ENCODE measurements around the gene SIGLEC12.

Gene SIGLEC12

DNA sequence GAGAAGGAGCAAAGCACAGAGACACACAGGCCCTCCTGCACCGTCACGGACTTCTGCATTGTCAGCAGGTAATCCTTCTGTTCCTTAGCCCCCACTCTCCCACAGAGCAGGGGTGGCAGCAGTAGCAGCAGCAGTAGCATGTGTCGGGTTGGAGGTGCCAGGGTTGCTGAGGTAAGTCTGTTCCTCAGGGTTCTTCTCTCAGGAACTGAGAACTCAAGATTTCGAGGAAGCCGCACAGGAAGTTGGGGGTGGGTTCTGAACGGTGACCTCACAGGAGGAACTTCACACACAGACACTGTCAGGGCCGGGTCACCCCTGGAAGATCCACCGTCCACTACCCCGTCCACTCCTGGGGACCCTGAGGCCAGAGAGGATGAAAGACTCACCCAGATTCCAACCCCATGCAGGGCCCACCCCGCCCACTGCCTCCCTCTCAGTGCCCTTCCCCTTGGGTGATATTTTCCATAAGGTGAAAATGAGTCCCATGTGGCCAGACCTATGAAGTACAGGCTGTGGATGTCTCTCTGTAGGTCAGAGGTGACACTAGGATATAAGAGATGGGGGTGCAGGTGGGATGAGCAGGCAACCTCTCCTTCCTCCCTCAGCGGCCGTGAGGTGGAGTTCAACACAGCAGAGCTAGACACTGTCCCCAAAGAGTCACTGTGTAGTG lies at the start of gene SIGLEC12:
Gene SIGLEC12 (minus strand): TSS at position 207 of the 670 bp plus-strand sequence. CDS start 67 bp downstream, at position 140.
- CTCF ChIA-PET = interaction anchor here (1.2 to 3.0 kb wide), 2 partner anchors 13 to 14 kb away, joined by 4 to 10 read pairs; no protein-coding TSS in a partner anchor
- Mint-ChIP-seq H3K4me1 (peaks cover 16% of the 10 kb centered on the region), H3K36me3 (no peaks in the 10 kb centered on the region), H3K27ac (no peak within 1 kb of the TSS), H3K27me3 (peaks cover 22% of the 10 kb centered on the region), H3K9me3 (peaks cover 10% of the 10 kb centered on the region), H3K4me3 (no peak within 1 kb of the TSS)
- DNase-seq = peak; percentile 32

DNA sequence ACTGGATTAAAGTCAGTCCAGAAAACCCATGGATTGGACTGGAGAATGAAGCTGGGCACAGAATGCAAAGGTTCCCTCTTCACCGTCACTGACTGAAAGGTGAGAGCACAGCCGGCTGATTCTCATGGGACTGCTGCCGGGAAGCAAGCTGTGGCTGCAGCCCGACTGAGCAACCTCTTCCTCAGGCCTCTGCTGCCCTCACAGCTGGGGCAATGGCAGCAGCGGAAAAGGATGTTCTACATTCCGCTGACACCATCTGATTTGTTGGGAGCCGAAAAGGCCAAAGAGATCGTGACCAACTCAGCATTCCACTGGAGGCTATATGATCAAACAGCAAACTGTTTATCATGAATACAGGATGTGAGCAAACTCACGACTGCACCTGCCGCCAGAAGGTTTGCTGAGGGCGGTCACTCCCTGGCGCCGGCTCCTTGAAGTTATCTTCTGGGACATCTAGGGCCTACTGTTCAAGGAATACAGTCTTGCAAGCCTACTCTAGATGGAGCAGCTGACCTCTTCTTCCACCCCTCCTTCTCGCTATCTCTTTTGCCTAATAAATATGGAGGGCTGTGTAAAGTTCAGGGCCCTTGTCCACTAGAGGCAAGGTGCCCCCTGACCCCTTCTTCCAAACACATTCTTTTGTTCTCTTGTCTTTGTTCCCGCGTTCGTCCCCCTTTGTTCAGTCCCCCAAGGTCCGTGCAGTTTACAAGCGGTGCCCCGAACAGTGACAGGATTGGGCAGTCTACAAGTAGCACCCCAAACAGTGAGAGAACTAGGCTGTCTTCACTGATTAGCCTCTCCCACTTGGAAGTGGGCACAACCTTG lies 49.5 kb upstream of the SIGLEC12 start:
- peaks cover 64% of the 10 kb centered on the region for H3K4me1 Mint-ChIP-seq
- H3K27ac Mint-ChIP-seq = peak overlapping the region; percentile 11
- no peak for DNase-seq
- H3K27me3 Mint-ChIP-seq = peaks cover 47% of the 10 kb centered on the region
- peaks cover 7% of the 10 kb centered on the region for H3K9me3 Mint-ChIP-seq
- CTCF ChIA-PET = no interaction called here
- peak overlapping the region; percentile 0 for H3K4me3 Mint-ChIP-seq
- H3K36me3 Mint-ChIP-seq = peaks cover 2% of the 10 kb centered on the region

DNA sequence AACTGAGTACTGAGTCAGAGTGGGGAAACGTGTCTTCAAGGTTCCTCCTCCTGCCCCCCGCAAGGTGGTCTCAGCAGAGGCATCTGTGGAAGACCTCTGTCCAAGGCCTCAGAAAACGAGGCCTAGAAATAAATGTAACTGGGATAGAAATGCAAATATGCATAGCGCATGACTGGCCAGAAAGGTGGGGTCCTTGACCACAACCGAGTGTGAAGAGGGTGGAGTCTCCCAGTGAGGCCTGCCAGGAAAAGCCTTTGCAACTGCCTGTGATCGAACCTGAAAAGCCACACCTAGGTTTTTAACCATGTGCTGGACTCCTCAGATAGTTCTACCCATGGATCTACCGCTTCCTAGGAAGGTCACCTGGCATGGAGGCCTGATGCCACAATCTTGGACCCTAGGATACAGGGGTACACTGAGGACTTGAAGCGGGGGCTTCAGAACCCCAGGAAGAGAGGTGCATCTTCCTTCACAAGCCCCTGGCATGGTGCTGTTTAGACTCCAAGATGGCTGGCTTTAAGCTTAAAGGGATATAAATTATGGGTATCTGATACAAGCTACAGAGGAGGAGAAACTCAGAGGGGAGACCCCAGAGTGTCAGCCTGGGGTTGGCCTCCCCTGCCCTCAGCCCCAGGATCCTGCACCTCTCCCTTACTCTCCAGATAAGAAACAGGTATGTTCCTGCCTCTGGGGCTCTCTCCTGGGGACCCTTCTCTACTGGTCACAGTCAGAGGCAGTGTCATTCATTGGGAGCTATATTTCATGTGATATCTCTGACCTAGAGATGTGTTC lies 48.1 kb upstream of the SIGLEC12 start:
- peaks cover 66% of the 10 kb centered on the region for H3K4me1 Mint-ChIP-seq
- peaks cover 7% of the 10 kb centered on the region for H3K9me3 Mint-ChIP-seq
- H3K36me3 Mint-ChIP-seq = peaks cover 2% of the 10 kb centered on the region
- H3K4me3 Mint-ChIP-seq = no peak overlapping the region
- H3K27me3 Mint-ChIP-seq = peaks cover 57% of the 10 kb centered on the region
- no peak for DNase-seq
- H3K27ac Mint-ChIP-seq = peak overlapping the region; percentile 72
- CTCF ChIA-PET = interaction anchor here (2.7 kb wide), 1 partner anchor 78 kb away, joined by 9 read pairs; no protein-coding TSS in a partner anchor

DNA sequence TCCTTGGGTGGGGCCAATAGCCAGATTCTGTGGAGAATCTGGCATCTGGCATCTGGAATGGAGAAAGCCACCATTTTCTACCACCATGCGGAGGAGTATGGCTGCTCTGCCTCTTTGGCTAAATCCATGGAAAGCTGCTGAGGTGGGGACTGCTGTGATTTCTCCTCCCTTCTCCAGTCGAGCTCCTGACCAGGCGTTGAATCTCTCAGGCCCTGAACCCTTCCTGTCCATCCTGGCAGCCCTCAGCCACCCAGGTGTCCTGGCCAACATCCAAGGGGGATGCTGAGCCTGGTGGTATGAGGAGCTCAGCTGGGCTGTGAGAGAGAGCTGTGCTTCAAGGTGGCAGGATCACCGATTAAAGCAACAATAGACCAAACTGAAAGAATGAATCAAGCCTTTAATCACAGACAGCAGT lies 47.3 kb upstream of the SIGLEC12 start:
- Mint-ChIP-seq H3K4me1 (peaks cover 66% of the 10 kb centered on the region), H3K9me3 (peaks cover 7% of the 10 kb centered on the region)

DNA sequence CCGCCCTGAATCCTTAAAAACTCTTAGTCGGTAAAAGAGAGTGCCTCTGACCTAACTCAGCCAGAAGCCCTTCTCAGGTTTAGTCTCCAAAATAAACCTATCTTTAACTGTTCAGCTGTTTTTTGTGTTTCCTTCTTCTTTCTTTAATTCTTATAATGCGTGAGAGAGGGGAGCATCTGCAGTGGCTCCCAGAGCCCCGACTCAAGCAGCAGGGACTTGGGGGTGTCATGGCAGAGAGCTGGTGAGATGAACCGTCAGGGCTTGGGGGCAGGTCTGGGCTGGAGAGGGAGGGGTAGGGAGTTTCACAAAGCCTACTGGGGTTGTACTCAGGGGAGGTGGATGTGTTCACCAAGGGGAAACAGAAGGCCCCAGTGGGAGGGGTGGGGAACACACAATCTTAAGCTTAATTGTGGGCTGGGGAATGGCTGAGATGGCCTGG lies 46.6 kb upstream of the SIGLEC12 start:
- peaks cover 65% of the 10 kb centered on the region for H3K4me1 Mint-ChIP-seq
- CTCF ChIA-PET = interaction anchor here (0.9 to 2.7 kb wide), 2 partner anchors 35 to 76 kb away, joined by 3 to 9 read pairs; no protein-coding TSS in a partner anchor
- no peak overlapping the region for H3K4me3 Mint-ChIP-seq
- H3K27me3 Mint-ChIP-seq = peaks cover 61% of the 10 kb centered on the region
- peak overlapping the region; percentile 58 for H3K27ac Mint-ChIP-seq
- H3K9me3 Mint-ChIP-seq = peaks cover 6% of the 10 kb centered on the region
- H3K36me3 Mint-ChIP-seq = peaks cover 2% of the 10 kb centered on the region
- DNase-seq = no peak

More for the DNA sequence above, 47.3 kb upstream of the SIGLEC12 start:
- H3K27me3 Mint-ChIP-seq = peaks cover 62% of the 10 kb centered on the region
- no peak for DNase-seq
- no peak overlapping the region for H3K4me3 Mint-ChIP-seq
- CTCF ChIA-PET = interaction anchor here (2.7 kb wide), 1 partner anchor 77 kb away, joined by 9 read pairs; no protein-coding TSS in a partner anchor
- peaks cover 2% of the 10 kb centered on the region for H3K36me3 Mint-ChIP-seq
- peak overlapping the region; percentile 72 for H3K27ac Mint-ChIP-seq

DNA sequence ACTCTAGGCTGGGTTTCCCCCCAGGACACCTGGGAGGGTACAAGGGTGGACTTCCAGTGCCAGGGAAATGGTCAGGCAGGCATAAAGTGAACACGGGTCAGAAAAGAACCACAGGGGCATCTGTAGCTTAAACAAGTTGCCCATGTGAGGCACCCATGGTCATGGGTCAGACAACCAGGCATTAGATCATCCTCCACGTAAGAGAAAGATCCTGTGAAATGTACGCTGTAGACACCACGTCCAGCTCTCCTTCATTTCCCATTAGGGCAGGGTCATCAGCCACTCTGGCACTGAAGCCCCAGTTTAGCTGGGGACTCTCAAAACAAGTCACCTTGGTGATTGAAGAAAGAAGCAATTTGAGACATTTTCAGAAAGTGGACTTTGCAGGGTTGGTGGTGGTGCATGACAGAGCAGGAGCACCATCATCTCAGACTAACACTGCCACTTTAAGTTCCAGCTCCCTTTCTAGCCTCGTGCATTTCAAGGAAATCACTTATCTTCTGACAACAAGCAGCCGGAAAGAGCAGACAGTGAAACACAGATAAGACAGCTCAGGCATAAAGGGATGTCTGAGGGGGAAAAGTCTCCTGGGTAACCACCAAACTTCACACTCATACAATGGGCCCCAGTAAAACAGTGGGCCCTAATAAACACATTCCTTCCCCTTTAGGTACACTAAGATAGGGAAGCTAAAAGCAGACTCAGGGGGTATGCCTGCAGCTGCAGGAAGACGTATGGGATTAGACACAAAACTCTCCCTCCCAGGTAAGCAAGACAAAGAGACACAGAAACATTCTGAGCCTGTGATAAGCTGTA lies 46.0 kb upstream of the SIGLEC12 start:
- H3K36me3 Mint-ChIP-seq = peaks cover 2% of the 10 kb centered on the region
- DNase-seq = no peak
- CTCF ChIA-PET = interaction anchor here (0.9 to 2.7 kb wide), 2 partner anchors 34 to 76 kb away, joined by 3 to 9 read pairs; no protein-coding TSS in a partner anchor
- H3K27ac Mint-ChIP-seq = peak overlapping the region; percentile 58
- peaks cover 3% of the 10 kb centered on the region for H3K9me3 Mint-ChIP-seq
- peaks cover 61% of the 10 kb centered on the region for H3K27me3 Mint-ChIP-seq
- no peak overlapping the region for H3K4me3 Mint-ChIP-seq
- H3K4me1 Mint-ChIP-seq = peaks cover 62% of the 10 kb centered on the region

DNA sequence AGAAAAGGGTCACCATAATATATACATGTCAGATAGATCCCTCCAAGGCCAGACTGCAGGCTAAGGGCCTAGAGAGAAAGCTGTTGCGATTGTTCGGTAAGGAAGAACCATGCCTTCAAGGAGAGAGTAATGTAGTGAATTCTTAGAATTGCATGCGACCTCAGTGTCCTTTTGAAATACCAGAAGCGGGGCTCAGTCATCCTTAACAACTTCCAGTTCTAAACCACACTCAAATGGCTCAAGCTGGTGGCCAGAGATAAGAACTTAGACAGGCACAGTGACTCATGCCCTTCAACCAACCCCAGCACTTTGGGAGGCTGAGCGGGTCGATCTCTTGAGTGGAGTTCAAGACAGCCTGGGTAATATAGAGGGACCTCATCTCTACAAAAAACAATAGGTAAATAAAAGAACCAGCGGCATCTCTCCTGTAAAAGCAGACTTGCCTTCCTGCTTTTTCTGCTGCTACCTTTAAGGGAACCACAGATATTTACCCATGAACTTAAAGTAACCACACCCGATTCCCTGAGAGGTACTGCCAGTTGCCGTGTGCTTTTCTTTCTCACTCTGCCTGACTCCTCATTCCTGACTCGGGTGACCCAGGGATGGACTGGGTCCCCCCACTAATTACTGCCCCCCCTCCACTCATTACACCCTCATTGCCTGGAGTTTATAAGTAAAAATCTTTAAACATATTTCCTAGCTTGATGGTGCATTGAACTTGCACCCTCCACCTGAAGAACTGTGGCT lies 45.2 kb upstream of the SIGLEC12 start:
- Mint-ChIP-seq H3K36me3 (peaks cover 2% of the 10 kb centered on the region), H3K27ac (peak overlapping the region; percentile 77), H3K27me3 (peaks cover 61% of the 10 kb centered on the region), H3K4me1 (peaks cover 54% of the 10 kb centered on the region), H3K9me3 (peaks cover 2% of the 10 kb centered on the region), H3K4me3 (peak overlapping the region; percentile 6)
- no peak for DNase-seq
- CTCF ChIA-PET = interaction anchor here (2.7 kb wide), 1 partner anchor 75 kb away, joined by 9 read pairs; no protein-coding TSS in a partner anchor

DNA sequence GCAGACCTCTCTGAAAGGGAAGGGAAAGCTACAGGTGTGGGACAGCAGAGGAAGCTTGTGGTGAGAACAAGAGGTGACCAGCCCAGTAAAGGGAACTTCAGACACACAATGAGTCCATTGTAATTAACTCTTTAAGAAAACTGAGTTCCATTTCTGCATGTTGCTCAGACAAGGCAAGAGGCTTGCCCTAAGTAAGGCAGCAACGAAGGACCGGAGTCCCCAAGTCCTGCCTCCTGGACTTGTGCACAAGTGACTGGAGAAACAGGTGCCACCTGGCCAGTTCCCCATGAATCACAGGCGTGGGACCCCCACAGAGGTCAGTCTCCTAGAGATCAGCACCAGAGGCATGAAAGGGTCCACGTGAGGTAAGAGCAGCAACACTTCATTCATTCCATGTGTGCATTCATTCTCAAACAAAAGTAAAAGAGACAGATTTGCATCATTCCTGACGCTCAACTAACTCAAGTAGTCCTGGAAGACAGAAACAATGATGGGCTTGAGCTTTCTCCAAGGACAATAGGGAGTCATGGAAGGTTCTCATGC lies 44.6 kb upstream of the SIGLEC12 start:
- Mint-ChIP-seq H3K4me1 (peaks cover 48% of the 10 kb centered on the region), H3K36me3 (peaks cover 2% of the 10 kb centered on the region), H3K4me3 (no peak overlapping the region), H3K27me3 (peaks cover 68% of the 10 kb centered on the region), H3K27ac (peak overlapping the region; percentile 77), H3K9me3 (no peaks in the 10 kb centered on the region)
- CTCF ChIA-PET = no interaction called here
- no peak for DNase-seq

DNA sequence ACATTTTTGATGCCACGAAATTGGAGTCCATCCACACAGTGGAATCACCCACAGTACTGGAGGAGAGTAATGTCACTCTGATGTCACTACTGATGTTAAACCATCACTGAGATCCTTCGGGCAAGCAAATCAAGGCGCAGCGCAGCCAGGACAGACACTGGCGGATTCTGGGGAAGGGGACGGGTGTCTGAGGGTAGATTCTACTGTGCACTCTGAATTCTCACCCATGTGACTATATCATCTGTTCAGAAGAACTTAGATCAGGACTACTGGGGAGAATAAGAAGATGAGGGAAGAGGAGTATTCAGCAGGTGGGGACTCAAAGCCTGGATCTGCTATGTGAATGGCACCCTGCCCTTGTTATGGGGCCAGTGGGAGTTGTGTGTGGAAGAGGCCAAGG lies 42.4 kb upstream of the SIGLEC12 start:
- Mint-ChIP-seq H3K4me3 (no peak overlapping the region), H3K9me3 (no peaks in the 10 kb centered on the region), H3K27ac (no peak overlapping the region), H3K36me3 (no peaks in the 10 kb centered on the region), H3K27me3 (peaks cover 62% of the 10 kb centered on the region), H3K4me1 (peaks cover 30% of the 10 kb centered on the region)
- DNase-seq = no peak
- CTCF ChIA-PET = no interaction called here

DNA sequence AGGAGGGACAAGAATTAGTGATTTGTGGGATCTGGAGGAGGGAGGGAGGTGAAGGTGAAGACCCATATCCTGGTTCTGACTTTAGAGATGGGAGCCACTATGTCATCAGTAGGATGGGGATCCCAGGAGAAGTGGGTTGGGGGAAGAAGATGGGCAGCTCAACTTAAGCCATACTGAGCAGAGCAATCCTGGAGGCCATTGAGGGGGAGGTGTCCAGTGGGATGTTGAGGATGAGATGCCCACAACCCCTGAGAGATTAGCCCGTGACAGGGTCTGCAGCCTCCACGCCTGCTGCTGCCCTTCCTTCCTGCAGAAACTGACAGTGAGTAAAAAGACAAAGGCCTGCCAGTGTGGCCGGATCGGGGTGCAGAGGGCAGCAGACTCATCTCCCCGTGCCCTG lies 41.1 kb upstream of the SIGLEC12 start:
- Mint-ChIP-seq H3K27ac (no peak overlapping the region), H3K36me3 (no peaks in the 10 kb centered on the region), H3K4me3 (no peak overlapping the region), H3K27me3 (peaks cover 64% of the 10 kb centered on the region), H3K9me3 (no peaks in the 10 kb centered on the region), H3K4me1 (peaks cover 19% of the 10 kb centered on the region)
- DNase-seq = no peak
- CTCF ChIA-PET = no interaction called here

DNA sequence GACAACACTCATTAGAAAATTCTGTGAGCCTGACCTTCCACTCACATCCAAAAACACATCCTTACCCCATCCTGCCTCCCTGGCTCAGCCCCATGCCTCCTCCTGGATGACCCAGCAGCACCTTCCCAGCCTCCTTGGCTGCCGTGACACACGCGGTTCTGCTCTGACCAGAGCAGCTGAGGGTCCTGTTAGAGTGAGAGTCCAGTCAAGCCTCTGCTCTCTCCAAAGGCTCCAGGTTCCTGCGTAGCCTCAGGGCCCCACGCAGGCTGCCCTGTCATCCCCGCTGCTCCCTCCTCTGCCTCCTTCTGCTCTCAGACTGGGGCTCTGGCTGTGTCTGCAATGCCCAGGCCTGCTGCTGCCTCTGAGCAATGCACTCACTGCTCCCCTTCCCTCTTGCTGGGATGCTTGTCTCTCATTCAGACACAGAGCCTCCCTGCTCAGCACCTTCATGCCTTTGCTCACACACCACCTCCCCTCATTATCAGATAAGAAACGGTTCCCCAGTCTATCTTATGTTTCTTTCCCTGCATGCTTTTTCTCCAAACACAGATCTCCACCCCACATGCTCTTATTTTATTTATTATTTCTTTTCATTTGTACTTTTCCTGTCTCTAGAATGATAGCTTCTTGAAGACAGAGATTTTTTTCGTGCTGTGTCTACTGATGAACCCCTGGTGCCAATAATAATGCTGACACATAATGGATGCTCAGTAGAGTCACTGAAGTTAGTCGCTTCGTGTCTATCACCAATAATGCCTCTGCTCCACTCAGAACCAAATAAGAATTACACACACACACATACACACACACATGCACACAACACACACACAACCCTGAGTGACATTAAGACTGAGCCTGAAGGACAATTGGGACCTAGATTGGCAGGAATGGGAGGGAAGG lies 40.1 kb upstream of the SIGLEC12 start:
- H3K9me3 Mint-ChIP-seq = no peaks in the 10 kb centered on the region
- H3K36me3 Mint-ChIP-seq = no peaks in the 10 kb centered on the region
- H3K4me1 Mint-ChIP-seq = peaks cover 9% of the 10 kb centered on the region
- H3K27ac Mint-ChIP-seq = no peak overlapping the region
- CTCF ChIA-PET = interaction anchor here (0.5 kb wide), 1 partner anchor 128 kb away, joined by 5 read pairs; no protein-coding TSS in a partner anchor
- DNase-seq = no peak
- peaks cover 57% of the 10 kb centered on the region for H3K27me3 Mint-ChIP-seq
- no peak overlapping the region for H3K4me3 Mint-ChIP-seq

Data from activated naive CD4-positive, alpha-beta T cell treated with anti-CD3 and anti-CD28 coated beads, Interleukin-2, amount 10 ng/mL, durations not matched to agents 7 days and 5 days (primary cell).